Measurements from ENCODE around the gene INCENP.

INCENP gene

GRCh38 chr11:62147545-62147944 is 23.7 kb downstream of the INCENP start:
- TF ChIP-seq ZBTB6 (tag by site-specific recombination; IDR thresholded peaks at IDR 0.05) (no peak), ZNF423 (tag by site-specific recombination; IDR thresholded peaks at IDR 0.05) (no peak), ZNF501 (tag by site-specific recombination; IDR thresholded peaks at IDR 0.05) (no peak), ZBTB26 (tag by site-specific recombination; optimal IDR thresholded peaks at IDR 0.05) (no peak), ZNF707 (tag by site-specific recombination; IDR thresholded peaks at IDR 0.05) (no peak)
- Histone ChIP-seq H3K4me1 (ENCODE audit: control insufficient read depth, insufficient read depth, low read length) (no peaks in the 10 kb centered on the region), H3K36me3 (ENCODE audit: control insufficient read depth in 2 of 2, insufficient read depth in 1 of 2, low read length in 2 of 2) (peaks cover 0 to 99% of the 10 kb centered on the region in 2 experiments; a peak in 2 of 3 replicates), H3K4me3 (ENCODE audit: low read depth, low read length) (no peak overlapping the region), H3K27ac (ENCODE audit: extremely low read depth, low read depth, low read length) (no peak overlapping the region), H3K9me3 (ENCODE audit: control insufficient read depth, insufficient read depth, low read depth, low read length) (no peaks in the 10 kb centered on the region)
- ChIA-PET POLR2A (interaction anchor here (1.3 kb wide), 1 partner anchor 9 kb away, joined by 3 read pairs; no protein-coding TSS in a partner anchor), CTCF (interaction anchor here (0.5 to 0.7 kb wide), 2 partner anchors 27 to 313 kb away, joined by 3 read pairs; no protein-coding TSS in a partner anchor)

GRCh38 chr11:62148271-62148980 is 24.6 kb downstream of the INCENP start:
- H3K27ac ChIP-seq (ENCODE audit: extremely low read depth, low read depth, low read length): no peak overlapping the region
- peaks cover 0 to 99% of the 10 kb centered on the region in 2 experiments; a peak in 2 of 3 replicates for H3K36me3 ChIP-seq (ENCODE audit: control insufficient read depth in 2 of 2, insufficient read depth in 1 of 2, low read length in 2 of 2)
- H3K9me3 ChIP-seq (ENCODE audit: control insufficient read depth, insufficient read depth, low read depth, low read length): no peaks in the 10 kb centered on the region
- H3K4me3 ChIP-seq (ENCODE audit: low read depth, low read length): no peak overlapping the region
- TF ChIP-seq ZBTB11 (tag by site-specific recombination; conservative IDR thresholded peaks at IDR 0.05; ENCODE audit: low read depth): no peak
- TF ChIP-seq FEZF1 (tag by site-specific recombination; IDR thresholded peaks at IDR 0.05): no peak
- TF ChIP-seq ZNF292 (tag by site-specific recombination; IDR thresholded peaks at IDR 0.05; ENCODE audit: borderline replicate concordance, low read depth): no peak
- TF ChIP-seq ZBTB6 (tag by site-specific recombination; IDR thresholded peaks at IDR 0.05): no peak
- CTCF ChIA-PET: interaction anchor here (0.5 kb wide), 1 partner anchor 27 kb away, joined by 3 read pairs; no protein-coding TSS in a partner anchor
- no peaks in the 10 kb centered on the region for H3K4me1 ChIP-seq (ENCODE audit: control insufficient read depth, insufficient read depth, low read length)
- POLR2A ChIA-PET: interaction anchor here (1.3 kb wide), 1 partner anchor 9 kb away, joined by 3 read pairs; no protein-coding TSS in a partner anchor

GRCh38 chr11:62149986-62150886 is 26.4 kb downstream of the INCENP start:
- Histone ChIP-seq H3K4me3 (ENCODE audit: low read depth, low read length) (no peak overlapping the region), H3K27ac (ENCODE audit: extremely low read depth, low read depth, low read length) (no peak overlapping the region), H3K9me3 (ENCODE audit: control insufficient read depth, insufficient read depth, low read depth, low read length) (no peaks in the 10 kb centered on the region), H3K4me1 (ENCODE audit: control insufficient read depth, insufficient read depth, low read length) (no peaks in the 10 kb centered on the region), H3K36me3 (ENCODE audit: control insufficient read depth in 2 of 2, insufficient read depth in 1 of 2, low read length in 2 of 2) (peaks cover 0 to 81% of the 10 kb centered on the region in 2 experiments; a peak in 2 of 3 replicates)
- POLR2A ChIA-PET: no interaction called here
- CTCF ChIA-PET: interaction anchor here (0.6 kb wide), 1 partner anchor 524 kb away, joined by 3 read pairs; no protein-coding TSS in a partner anchor
- no peak for TF ChIP-seq ZNF792 (tag by site-specific recombination; IDR thresholded peaks at IDR 0.05)
- TF ChIP-seq ZNF549 (tag by site-specific recombination; IDR thresholded peaks at IDR 0.05): no peak
- no peak for TF ChIP-seq FEZF1 (tag by site-specific recombination; IDR thresholded peaks at IDR 0.05)
- no peak for TF ChIP-seq ZXDB (tag by site-specific recombination; IDR thresholded peaks at IDR 0.05)
- TF ChIP-seq ZNF707 (tag by site-specific recombination; IDR thresholded peaks at IDR 0.05): no peak
- TF ChIP-seq ZSCAN5A (tag by site-specific recombination; IDR thresholded peaks at IDR 0.05): no peak
- TF ChIP-seq GLI2 (tag by site-specific recombination; IDR thresholded peaks at IDR 0.05; ENCODE audit: borderline replicate concordance, low read depth): no peak
- TF ChIP-seq ZBTB48 (tag by site-specific recombination; IDR thresholded peaks at IDR 0.05): no peak
